Activated CD8-positive, alpha-beta T cell treated with anti-CD3 and anti-CD28 coated beads for 36 hours (primary cell): ENCODE data around the gene TMEM40. TPM values are rescaled to one million over a fixed set of nuclear protein-coding genes. Genes with fewer than 3 reads are reported as not detected.
A peak's percentile ranks its signal among the peaks of the same experiment; 100 is the strongest.

Experiments used
- ATAC-seq: fragments of 200-7000 bp; cut with Tn5 transposase; one replicate; pipeline ENCODE4 v1.10.0; 2021; ENCODE audit warnings: mild to moderate bottlenecking, moderate library complexity
- CTCF ChIA-PET: fragments of 350-600 bp; sonication (Branson Sonifier 250); formaldehyde crosslinking; loops from one replicate; lab custom pipeline; 2021; ENCODE audit warnings: antibody characterized with exemption; lab: Charles Lee
- POLR2A ChIA-PET: fragments of 350-600 bp; sonication (Branson Sonifier 250); formaldehyde crosslinking; loops from one replicate; lab custom pipeline; 2021; ENCODE audit warnings: antibody characterized with exemption; lab: Charles Lee
- DNase-seq: peaks from one replicate; pipeline ENCODE4 v3.0.0-alpha.2; 2020
- H3K27ac Mint-ChIP-seq: one replicate; pipeline ENCODE4 v1.8.0; 2021; ENCODE audit warnings: mild to moderate bottlenecking, mixed read lengths
- H3K27me3 Mint-ChIP-seq: one replicate; pipeline ENCODE4 v1.8.0; 2021; ENCODE audit warnings: mixed read lengths
- H3K36me3 Mint-ChIP-seq: one replicate; pipeline ENCODE4 v1.8.0; 2021; ENCODE audit warnings: low read depth, mixed read lengths
- H3K4me1 Mint-ChIP-seq: one replicate; pipeline ENCODE4 v1.8.0; 2021; ENCODE audit warnings: low read depth, mixed read lengths
- H3K4me3 Mint-ChIP-seq: one replicate; pipeline ENCODE4 v1.8.0; 2021; ENCODE audit warnings: mild to moderate bottlenecking, moderate library complexity, mixed read lengths
- H3K9me3 Mint-ChIP-seq: one replicate; pipeline ENCODE4 v1.8.0; 2021; ENCODE audit warnings: mixed read lengths
- CTCF ChIP-seq: fragments of 200-600 bp; IDR thresholded peaks from one replicate; pipeline ENCODE4 v1.8.0; 2022; ENCODE audit warnings: antibody characterized with exemption, mild to moderate bottlenecking
- intact Hi-C: fragments of 100-400 bp; cut with micrococcal nuclease; formaldehyde crosslinking; loops from one replicate; pipeline ENCODE4 v1.10.0; 2022
- total RNA-seq, 2 experiments: library from RNA; stranded (reverse); gene quantifications; one replicate each; pipeline ENCODE4 v1.2.3, GENCODE V29; 2021

TMEM40 gene
- total RNA-seq, 2 experiments from 2014 or later = not detected

DNA sequence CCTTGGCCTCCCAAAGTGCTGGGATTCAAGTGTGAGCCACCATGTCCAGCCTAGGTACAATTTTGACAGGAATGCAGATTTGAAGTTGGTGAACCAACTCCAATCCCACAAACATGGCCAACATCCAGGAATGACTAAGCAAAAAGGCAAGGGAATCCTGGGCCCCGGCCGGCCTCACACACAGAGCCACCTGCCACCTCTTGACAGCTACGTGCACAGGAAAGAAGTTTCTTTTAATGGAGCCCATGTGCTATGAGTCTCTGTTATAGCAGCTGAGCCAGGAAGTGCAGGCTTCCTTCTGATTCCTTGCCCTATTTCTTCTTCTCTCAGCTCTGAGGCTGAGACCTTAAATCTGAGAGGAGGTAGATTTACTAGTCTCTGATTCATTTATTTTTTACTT is 8.8 kb downstream of the TMEM40 start:
- ATAC-seq = peak; percentile 51

GRCh38 chr3:12748477-12748876 is 10.6 kb downstream of the TMEM40 start:
- Mint-ChIP-seq H3K36me3 (no peaks in the 10 kb centered on the region), H3K27ac (no peak overlapping the region), H3K4me1 (peaks cover 10% of the 10 kb centered on the region), H3K9me3 (no peaks in the 10 kb centered on the region), H3K27me3 (peaks cover 6% of the 10 kb centered on the region), H3K4me3 (no peak overlapping the region)
- CTCF ChIA-PET = interaction anchor here (1.2 to 1.3 kb wide), 2 partner anchors 29 to 42 kb away, joined by 4 to 5 read pairs; no protein-coding TSS in a partner anchor
- intact Hi-C loops = no loop called here
- POLR2A ChIA-PET = interaction anchor here (1.6 kb wide), 1 partner anchor 10 kb away, joined by 3 read pairs; no protein-coding TSS in a partner anchor
- TF ChIP-seq CTCF = no peak
- ATAC-seq = no peak
- no peak for DNase-seq

More for the DNA sequence above, 8.8 kb downstream of the TMEM40 start:
- Mint-ChIP-seq H3K4me3 (no peak overlapping the region), H3K9me3 (no peaks in the 10 kb centered on the region), H3K4me1 (peaks cover 10% of the 10 kb centered on the region), H3K27me3 (peaks cover 2% of the 10 kb centered on the region), H3K27ac (peak overlapping the region; percentile 37), H3K36me3 (no peaks in the 10 kb centered on the region)
- intact Hi-C loops = no loop called here
- ChIA-PET POLR2A (no interaction called here), CTCF (no interaction called here)
- TF ChIP-seq CTCF = no peak
- no peak for DNase-seq

- intact Hi-C loops = no loop called here
- no peak for DNase-seq
Observed at GRCh38 chr3:12746419-12746818, 12.6 kb downstream of the TMEM40 start.

GRCh38 chr3:12744326-12744725 is 14.7 kb downstream of the TMEM40 start:
- CTCF ChIA-PET = no interaction called here
- intact Hi-C loops = no loop called here

More at GRCh38 chr3:12746419-12746818, 12.6 kb downstream of the TMEM40 start:
- no peaks in the 10 kb centered on the region for H3K36me3 Mint-ChIP-seq
- H3K4me3 Mint-ChIP-seq = no peak overlapping the region
- ATAC-seq = no peak
- POLR2A ChIA-PET = no interaction called here
- no peak overlapping the region for H3K27ac Mint-ChIP-seq
- H3K4me1 Mint-ChIP-seq = peaks cover 10% of the 10 kb centered on the region
- no peak for TF ChIP-seq CTCF
- H3K9me3 Mint-ChIP-seq = no peaks in the 10 kb centered on the region
- H3K27me3 Mint-ChIP-seq = peaks cover 6% of the 10 kb centered on the region
- CTCF ChIA-PET = no interaction called here

More at GRCh38 chr3:12744326-12744725, 14.7 kb downstream of the TMEM40 start:
- Mint-ChIP-seq H3K4me1 (no peaks in the 10 kb centered on the region), H3K27ac (no peak overlapping the region), H3K9me3 (no peaks in the 10 kb centered on the region), H3K4me3 (no peak overlapping the region), H3K36me3 (no peaks in the 10 kb centered on the region), H3K27me3 (peaks cover 6% of the 10 kb centered on the region)
- ATAC-seq = no peak
- DNase-seq = no peak
- no peak for TF ChIP-seq CTCF
- POLR2A ChIA-PET = interaction anchor here (0.6 kb wide), 1 partner anchor 656 kb away, joined by 4 read pairs; no protein-coding TSS in a partner anchor
